ENCODE measurements around the gene TRAPPC10. TPM values are rescaled to one million over a fixed set of nuclear protein-coding genes. Genes with fewer than 3 reads are reported as not detected.

TRAPPC10 gene
- total and polyA plus RNA-seq, 2 of the 8 experiments (the other 6 are each of a cell fraction or from before 2014, with no cell fraction given), result 18.5 to 29.8 TPM

- Histone ChIP-seq H4K91ac (replicated peaks; ENCODE audit: insufficient read length, low read length) (no peak overlapping the region), H3K4me1 (replicated peaks in 1 of 4; ENCODE audit: control insufficient read depth in 3 of 4, insufficient read depth in 4 of 4, low read length in 3 of 4) (no peaks in the 10 kb centered on the region; a peak in 1 of 7 replicates), H3K79me1 (ENCODE audit: low read depth, low read length) (peaks cover 7% of the 10 kb centered on the region; the same call in 1 of the 2 replicates), H3K4me3 (ENCODE audit: extremely low read depth in 1 of 4, insufficient read depth in 2 of 4, low read depth in 3 of 4, low read length in 4 of 4) (no peak overlapping the region), H2BK120ac (replicated peaks; ENCODE audit: low read depth, low read length) (no peak overlapping the region), H2AFZ (ENCODE audit: low read length) (no peak overlapping the region), H4K8ac (ENCODE audit: extremely low read depth, insufficient read depth, low read length) (no peak overlapping the region), H3K9ac (replicated peaks in 1 of 4; ENCODE audit: extremely low read depth in 1 of 4, low read depth in 3 of 4, low read length in 3 of 4) (no peak overlapping the region), H3K18ac (ENCODE audit: extremely low read depth, low read length) (no peak overlapping the region), H2BK15ac (ENCODE audit: low read length) (no peak overlapping the region), H2BK12ac (ENCODE audit: low read depth, low read length) (no peak overlapping the region), H3K4ac (replicated peaks; ENCODE audit: insufficient read length, low read depth, low read length) (no peak overlapping the region), H3K27ac (ENCODE audit: low read depth, low read length) (no peak overlapping the region), H3K27me3 (replicated peaks in 1 of 4; ENCODE audit: control insufficient read depth in 3 of 4, extremely low read depth in 1 of 4, insufficient read depth in 3 of 4, low read length in 3 of 4) (no peaks in the 10 kb centered on the region), H3K23ac (ENCODE audit: insufficient read length) (no peak overlapping the region), H3K4me2 (ENCODE audit: insufficient read depth in 1 of 2, low read depth in 2 of 2, low read length in 2 of 2) (no peak overlapping the region), H4K20me1 (replicated peaks in 1 of 2; ENCODE audit: control insufficient read depth in 1 of 2, insufficient read depth in 2 of 2, low read length in 2 of 2) (peaks cover 9 to 12% of the 10 kb centered on the region in 2 experiments), H2AK5ac (ENCODE audit: low read depth, low read length) (no peak overlapping the region), H3K23me2 (ENCODE audit: low read depth, low read length) (no peaks in the 10 kb centered on the region), H3K56ac (replicated peaks; ENCODE audit: insufficient read length, low read depth, low read length) (no peak overlapping the region), H3K9me3 (ENCODE audit: insufficient read depth in 2 of 2, low read depth in 1 of 2, low read length in 1 of 2) (no peaks in the 10 kb centered on the region), H2BK20ac (ENCODE audit: low read length) (no peak overlapping the region), H2BK5ac (ENCODE audit: low read depth, low read length) (no peak overlapping the region), H3K79me2 (ENCODE audit: control insufficient read depth in 1 of 2, insufficient read depth in 2 of 2, low read length in 2 of 2) (peaks cover 0 to 2% of the 10 kb centered on the region in 2 experiments; a peak in 1 of 4 replicates), H3K36me3 (ENCODE audit: control insufficient read depth in 2 of 4, insufficient read depth in 4 of 4, low read length in 3 of 4) (peaks cover 2 to 24% (median 6%) of the 10 kb centered on the region in 4 experiments; a peak in 7 of 8 replicates), H4K5ac (ENCODE audit: insufficient read length, low read depth, low read length) (no peak overlapping the region), H3K14ac (ENCODE audit: insufficient read length) (no peak overlapping the region)
- TF ChIP-seq SIN3A (conservative IDR thresholded peaks at IDR 0.05 in 1 of 2, IDR thresholded peaks at IDR 0.05 in 1 of 2; ENCODE audit: low read depth in 1 of 2, low read length in 2 of 2) (no peak), JUN (IDR thresholded peaks at IDR 0.05; ENCODE audit: low read depth, low read length) (no peak), EGR1 (IDR thresholded peaks at IDR 0.05; ENCODE audit: borderline replicate concordance, low read depth, low read length) (no peak), CHD1 (IDR thresholded peaks at IDR 0.05; ENCODE audit: low read depth, low read length) (no peak), ATF3 (IDR thresholded peaks at IDR 0.05; ENCODE audit: insufficient read depth, low read depth, low read length) (no peak), BACH1 (IDR thresholded peaks at IDR 0.05; ENCODE audit: low read length) (no peak), BCL11A (IDR thresholded peaks at IDR 0.05; ENCODE audit: low read depth in 2 of 2, low read length in 2 of 2) (no peak)
- WGBS, 2 experiments (ENCODE audit: extremely low coverage in 1 of 2, insufficient coverage in 1 of 2, insufficient read length in 1 of 2, insufficient replicate concordance in 2 of 2, low coverage in 1 of 2, low lambda C conversion rate in 2 of 2, missing lambda C conversion rate in 1 of 2), result 91% methylated on average over 7 of the region's 7 CpGs; no CpG with 5 or more reads in 1 of the 2 experiments
- CTCF ChIA-PET (ENCODE audit: partially characterized antibody), result interaction anchor here (1.2 to 1.4 kb wide), 3 partner anchors 9 to 129 kb away, joined by 3 read pairs; no protein-coding TSS in a partner anchor
- DNase-seq (ENCODE audit: low read depth in 1 of 2, low spot score in 2 of 2) (no peak), FAIRE-seq (no peak)
- POLR2A ChIA-PET (ENCODE audit: partially characterized antibody), result no interaction called here
Observed at GRCh38 chr21:44070391-44070790, 58.3 kb downstream of the TRAPPC10 start.
